ENCODE results near the gene PITHD1.

DNA sequence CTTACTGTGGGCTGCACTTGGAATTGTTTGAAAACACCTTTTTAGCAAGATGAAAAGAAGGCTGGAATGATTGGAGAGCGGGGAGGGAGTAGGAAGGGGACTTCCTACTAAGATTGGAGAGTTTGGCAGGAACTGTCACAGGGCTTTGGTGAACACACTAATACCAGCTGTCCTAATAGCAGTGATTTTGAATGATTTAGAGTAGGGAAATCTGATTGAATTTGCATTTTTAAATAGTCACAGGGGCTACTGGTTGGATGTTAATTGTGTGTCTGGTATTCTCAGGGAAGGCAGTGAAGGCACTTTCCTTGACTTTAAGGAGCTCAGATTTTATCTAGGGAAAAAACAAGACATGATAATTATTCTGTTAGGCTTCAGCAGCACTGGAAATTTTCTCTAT is 49.5 kb downstream of the PITHD1 start:
- TF ChIP-seq, protein P1, sequence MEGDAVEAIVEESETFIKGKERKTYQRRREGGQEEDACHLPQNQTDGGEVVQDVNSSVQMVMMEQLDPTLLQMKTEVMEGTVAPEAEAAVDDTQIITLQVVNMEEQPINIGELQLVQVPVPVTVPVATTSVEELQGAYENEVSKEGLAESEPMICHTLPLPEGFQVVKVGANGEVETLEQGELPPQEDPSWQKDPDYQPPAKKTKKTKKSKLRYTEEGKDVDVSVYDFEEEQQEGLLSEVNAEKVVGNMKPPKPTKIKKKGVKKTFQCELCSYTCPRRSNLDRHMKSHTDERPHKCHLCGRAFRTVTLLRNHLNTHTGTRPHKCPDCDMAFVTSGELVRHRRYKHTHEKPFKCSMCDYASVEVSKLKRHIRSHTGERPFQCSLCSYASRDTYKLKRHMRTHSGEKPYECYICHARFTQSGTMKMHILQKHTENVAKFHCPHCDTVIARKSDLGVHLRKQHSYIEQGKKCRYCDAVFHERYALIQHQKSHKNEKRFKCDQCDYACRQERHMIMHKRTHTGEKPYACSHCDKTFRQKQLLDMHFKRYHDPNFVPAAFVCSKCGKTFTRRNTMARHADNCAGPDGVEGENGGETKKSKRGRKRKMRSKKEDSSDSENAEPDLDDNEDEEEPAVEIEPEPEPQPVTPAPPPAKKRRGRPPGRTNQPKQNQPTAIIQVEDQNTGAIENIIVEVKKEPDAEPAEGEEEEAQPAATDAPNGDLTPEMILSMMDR (IDR thresholded peaks at IDR 0.05; ENCODE audit: low read depth, low read length), result no peak
- TF ChIP-seq EZH2phosphoT487 (IDR thresholded peaks at IDR 0.05; ENCODE audit: low read depth), result no peak
